GM12891 (cell line): ENCODE results near the gene TAS2R16. TPM values are rescaled to one million over a fixed set of nuclear protein-coding genes. Genes with fewer than 3 reads are reported as not detected.

ENCODE experiments used
- DNase-seq: peaks from one replicate; pipeline ENCODE4 v3.0.0; 2011; ENCODE audit warnings: low spot score; ENCODE audit not compliant: insufficient read length
- FAIRE-seq: peaks from 2 replicates; lab custom pipeline; 2011; peaks lifted over from hg19 to GRCh38; lab: Jason Lieb, UNC
- PAX5 ChIP-seq: IDR thresholded peaks from 2 replicates; pipeline ENCODE4 v1.6.1; 2011; ENCODE audit warnings: low read length, moderate library complexity, mild to moderate bottlenecking; ENCODE audit not compliant: insufficient read depth, severe bottlenecking
- POLR2A ChIP-seq: IDR thresholded peaks from 2 replicates; pipeline ENCODE4 v1.6.1; 2011; ENCODE audit warnings: low read depth, low read length, control low read depth
- POLR2AphosphoS5 ChIP-seq: IDR thresholded peaks from 2 replicates; pipeline ENCODE4 v1.6.1; 2011; ENCODE audit warnings: low read depth, low read length, control low read depth
- POU2F2 ChIP-seq: IDR thresholded peaks from 2 replicates; pipeline ENCODE4 v1.6.1; 2011; ENCODE audit warnings: low read depth, mild to moderate bottlenecking, control low read depth, low read length, moderate library complexity
- SPI1 ChIP-seq: IDR thresholded peaks from 2 replicates; pipeline ENCODE4 v1.6.1; 2011; ENCODE audit warnings: low read depth, low read length, control low read depth
- TAF1 ChIP-seq: IDR thresholded peaks from 2 replicates; pipeline ENCODE4 v1.6.1; 2011; ENCODE audit warnings: low read depth, low read length, control low read depth
- polyA plus RNA-seq: library from polyadenylated mRNA; unstranded; fragments of >200 nt; gene quantifications from one replicate; pipeline ENCODE4 v1.2.1, GENCODE V29; 2012; ENCODE audit warnings: low read depth, missing spikeins, inconsistent platforms; ENCODE audit not compliant: missing spikeins

The TAS2R16 gene, protein sequence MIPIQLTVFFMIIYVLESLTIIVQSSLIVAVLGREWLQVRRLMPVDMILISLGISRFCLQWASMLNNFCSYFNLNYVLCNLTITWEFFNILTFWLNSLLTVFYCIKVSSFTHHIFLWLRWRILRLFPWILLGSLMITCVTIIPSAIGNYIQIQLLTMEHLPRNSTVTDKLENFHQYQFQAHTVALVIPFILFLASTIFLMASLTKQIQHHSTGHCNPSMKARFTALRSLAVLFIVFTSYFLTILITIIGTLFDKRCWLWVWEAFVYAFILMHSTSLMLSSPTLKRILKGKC
- not detected for polyA plus RNA-seq

DNA sequence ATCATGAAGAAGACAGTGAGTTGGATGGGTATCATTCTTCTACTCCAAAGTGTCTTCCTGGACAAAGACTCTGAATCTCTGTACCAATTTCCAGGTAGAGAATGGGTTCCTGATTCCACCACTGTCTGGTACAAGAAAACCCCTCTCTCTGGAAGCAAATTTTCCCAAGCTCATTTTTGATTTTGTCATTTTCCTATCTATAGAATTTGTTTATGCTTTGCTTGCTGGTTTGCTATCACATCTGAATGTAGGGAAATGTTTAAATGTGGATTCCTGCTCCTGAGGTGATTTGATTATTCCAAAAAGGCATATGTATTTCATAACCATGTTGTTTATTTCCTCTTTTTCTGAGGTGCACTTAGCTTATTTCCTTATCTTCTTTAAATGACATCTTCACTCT, at the start of gene TAS2R16:
TAS2R16 (minus strand) TSS at position 101 of the 400 bp plus-strand sequence; CDS start at position 35, 66 bp downstream.
- no peak for FAIRE-seq

DNA sequence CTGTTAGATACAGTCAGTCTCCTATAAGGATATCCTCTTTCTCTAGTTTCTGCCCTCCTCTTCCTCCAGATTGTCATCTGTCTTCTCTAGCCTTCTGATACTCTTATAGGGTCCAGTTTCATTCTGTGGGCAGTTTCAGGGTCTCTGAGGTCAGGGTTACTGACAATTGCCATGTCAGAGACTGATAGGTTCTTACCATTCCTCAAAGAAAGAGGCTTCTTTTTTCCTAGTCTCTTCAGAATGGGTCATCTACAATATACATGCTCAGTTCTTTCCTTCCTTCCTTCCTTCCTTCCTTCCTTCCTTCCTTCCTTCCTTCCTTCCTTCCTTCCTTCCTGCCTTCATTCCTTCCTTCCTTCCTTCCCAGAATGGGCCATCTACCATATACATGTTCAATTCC, 48.1 kb upstream of the TAS2R16 start:
- FAIRE-seq (no peak), DNase-seq (no peak)
- no peak for TF ChIP-seq PAX5
- no peak for TF ChIP-seq POLR2AphosphoS5
- no peak for TF ChIP-seq TAF1
- TF ChIP-seq SPI1: no peak

More for the DNA sequence above, at the start of gene TAS2R16:
- no peak for DNase-seq
- TF ChIP-seq POLR2AphosphoS5: no peak
- no peak for TF ChIP-seq PAX5
- TF ChIP-seq POU2F2: no peak
- TF ChIP-seq SPI1: no peak
- TF ChIP-seq TAF1: no peak
- no peak for TF ChIP-seq POLR2A

DNA sequence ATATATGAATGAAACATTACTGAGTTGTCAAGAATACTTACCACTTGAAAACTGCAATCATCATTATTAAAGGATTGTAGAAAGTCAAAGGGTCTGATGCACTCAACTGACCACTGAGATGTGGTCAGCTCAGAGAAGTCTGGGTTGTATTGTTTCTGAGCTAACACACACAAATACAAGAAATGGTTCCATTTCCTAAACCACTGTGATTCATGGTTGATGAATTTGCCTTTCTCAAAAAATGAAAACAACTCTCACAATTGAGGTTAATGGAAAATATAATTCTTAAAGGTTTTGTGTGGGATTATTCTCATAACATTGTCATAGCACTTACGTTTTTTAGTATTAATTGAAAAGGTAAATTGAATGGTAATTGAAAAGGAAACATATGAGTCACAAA, 45.6 kb upstream of the TAS2R16 start:
- FAIRE-seq (no peak), DNase-seq (no peak)
- TF ChIP-seq PAX5: no peak
- TF ChIP-seq POLR2AphosphoS5: no peak
- TF ChIP-seq POLR2A: no peak
- TF ChIP-seq POU2F2: no peak
- TF ChIP-seq TAF1: no peak
- TF ChIP-seq SPI1: no peak

DNA sequence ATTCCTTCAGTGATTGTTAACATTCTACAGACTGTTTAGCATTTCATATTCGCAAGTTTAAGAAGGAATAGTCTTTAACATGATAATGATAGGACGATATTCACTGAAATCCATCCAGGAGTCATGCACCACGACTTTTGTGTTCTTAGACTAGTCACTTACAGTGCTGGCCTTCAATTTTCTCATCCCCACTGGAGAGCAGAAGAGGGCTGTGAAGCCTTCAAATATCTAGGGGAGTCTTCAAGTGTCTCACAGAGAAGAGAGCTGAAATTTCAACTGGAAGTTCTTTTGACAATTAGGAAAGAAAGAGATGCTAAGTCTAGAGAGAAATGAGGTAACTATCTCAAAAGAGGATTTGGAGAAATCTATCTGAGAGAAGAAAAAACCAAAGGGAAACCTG, 43.8 kb upstream of the TAS2R16 start:
- no peak for TF ChIP-seq POLR2AphosphoS5
- no peak for TF ChIP-seq PAX5
- no peak for TF ChIP-seq POU2F2
- no peak for TF ChIP-seq TAF1
- no peak for TF ChIP-seq POLR2A
- TF ChIP-seq SPI1: no peak
- DNase-seq: no peak
- no peak for FAIRE-seq

- TF ChIP-seq PAX5: no peak
- TF ChIP-seq POU2F2: no peak
- FAIRE-seq: no peak
- DNase-seq: no peak
Measured at GRCh38 chr7:123034106-123034505, 38.6 kb upstream of the TAS2R16 start.

- DNase-seq (no peak), FAIRE-seq (no peak)
- TF ChIP-seq POU2F2 (no peak), TAF1 (no peak), POLR2AphosphoS5 (no peak), SPI1 (no peak), POLR2A (no peak), PAX5 (no peak)
Measured at GRCh38 chr7:123030631-123031030, 35.1 kb upstream of the TAS2R16 start.

- DNase-seq: no peak
- FAIRE-seq: no peak
Measured at GRCh38 chr7:123028339-123028738, 32.8 kb upstream of the TAS2R16 start.

GRCh38 chr7:123026251-123026650, 30.8 kb upstream of the TAS2R16 start:
- FAIRE-seq (no peak), DNase-seq (no peak)
- TF ChIP-seq POLR2AphosphoS5 (no peak), PAX5 (no peak), TAF1 (no peak), SPI1 (no peak), POU2F2 (no peak), POLR2A (no peak)

More at GRCh38 chr7:123028339-123028738, 32.8 kb upstream of the TAS2R16 start:
- TF ChIP-seq POU2F2 (no peak), PAX5 (no peak), POLR2AphosphoS5 (no peak), POLR2A (no peak), TAF1 (no peak), SPI1 (no peak)

- no peak for FAIRE-seq
- TF ChIP-seq SPI1: no peak
- no peak for TF ChIP-seq PAX5
- no peak for TF ChIP-seq POLR2A
- no peak for TF ChIP-seq POU2F2
- TF ChIP-seq TAF1: no peak
- TF ChIP-seq POLR2AphosphoS5: no peak
- no peak for DNase-seq
Measured at GRCh38 chr7:123024989-123025758, 29.7 kb upstream of the TAS2R16 start.

DNA sequence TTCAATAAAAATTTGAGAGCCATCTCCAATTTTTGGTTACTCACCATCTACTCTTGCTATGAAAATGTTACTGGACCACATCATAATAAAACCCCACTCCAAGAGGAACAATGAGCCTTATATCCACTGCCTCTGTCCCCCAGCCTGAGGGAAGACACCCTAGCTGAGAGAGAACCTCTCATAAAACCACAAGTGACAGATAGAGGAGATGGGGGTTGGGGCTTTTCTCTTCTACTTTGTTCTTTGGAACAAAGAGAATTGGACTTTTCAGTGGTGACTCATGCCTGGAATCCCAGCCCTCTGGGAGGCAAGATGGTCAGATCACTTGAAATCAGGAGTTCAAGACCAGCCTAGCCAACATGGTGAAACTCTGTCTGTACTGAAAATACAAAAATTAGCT, 27.6 kb upstream of the TAS2R16 start:
- TF ChIP-seq POLR2A (no peak), SPI1 (no peak), TAF1 (no peak), POU2F2 (no peak), POLR2AphosphoS5 (no peak), PAX5 (no peak)
- FAIRE-seq (no peak), DNase-seq (no peak)

DNA sequence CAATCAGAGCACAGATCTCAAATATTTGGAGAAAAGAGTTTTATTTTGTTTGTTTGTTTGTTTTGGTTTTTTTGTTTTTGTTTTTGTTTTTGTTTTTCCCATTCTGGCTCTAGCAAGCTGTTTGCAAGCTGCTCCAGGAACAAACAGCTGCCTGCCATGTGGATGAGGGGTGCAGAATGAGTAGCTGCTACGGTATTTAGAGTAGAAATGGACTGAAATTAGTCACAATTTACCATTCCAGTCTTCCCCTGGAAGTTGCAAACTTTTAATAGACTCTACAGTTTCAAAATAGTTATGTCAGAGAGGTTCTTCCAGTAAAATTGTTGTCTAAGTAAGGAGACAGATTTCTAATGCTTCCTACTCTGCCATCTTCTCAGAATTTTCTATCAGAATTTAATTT, 27.1 kb upstream of the TAS2R16 start:
- no peak for DNase-seq
- TF ChIP-seq TAF1 (no peak), SPI1 (no peak), POLR2AphosphoS5 (no peak), PAX5 (no peak)
- FAIRE-seq: no peak
